Activated CD4-positive, alpha-beta T cell treated with anti-CD3 and anti-CD28 coated beads, Interleukin-10, Interleukin-2, amounts not matched to agents 100 ng/mL and 50 ng/mL, durations not matched to agents 16 hours and 8 hours (primary cell): ENCODE data around the gene KIF6.
"Not testable (repeated sequence)": the region's sequence is repeated elsewhere in the genome, so short reads cannot be mapped to it uniquely, and the experiment has no call there.

Experiments used
- DNase-seq: peaks from one replicate; pipeline ENCODE4 v3.0.0-alpha.2; 2020

KIF6 gene

GRCh38 chr6:39724787-39725631 lies at the start of gene KIF6:
Gene KIF6 (minus strand): TSS chr6:39725408. CDS start chr6:39725310, 98 bp downstream.
- DNase-seq = peak; percentile 90

DNA sequence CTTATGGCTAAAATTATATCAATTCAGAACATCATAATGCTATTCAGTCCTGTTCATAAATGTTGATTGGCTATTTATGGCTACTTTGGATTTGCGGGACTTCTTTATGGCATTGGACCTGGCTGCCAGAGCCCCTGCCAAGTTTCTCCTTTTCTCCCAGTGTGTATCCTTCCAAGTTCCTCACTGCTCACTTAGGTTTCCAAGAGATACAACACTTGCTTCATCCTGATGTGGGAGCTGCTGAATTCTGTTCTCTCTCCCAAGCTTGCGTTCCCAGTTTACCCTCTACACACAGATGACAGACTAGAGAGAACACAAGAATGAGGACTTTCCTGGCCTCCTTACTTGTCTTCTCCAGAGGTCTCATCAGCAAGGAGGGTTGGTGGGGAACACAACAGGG lies 48.6 kb upstream of the KIF6 start:
- no peak for DNase-seq

DNA sequence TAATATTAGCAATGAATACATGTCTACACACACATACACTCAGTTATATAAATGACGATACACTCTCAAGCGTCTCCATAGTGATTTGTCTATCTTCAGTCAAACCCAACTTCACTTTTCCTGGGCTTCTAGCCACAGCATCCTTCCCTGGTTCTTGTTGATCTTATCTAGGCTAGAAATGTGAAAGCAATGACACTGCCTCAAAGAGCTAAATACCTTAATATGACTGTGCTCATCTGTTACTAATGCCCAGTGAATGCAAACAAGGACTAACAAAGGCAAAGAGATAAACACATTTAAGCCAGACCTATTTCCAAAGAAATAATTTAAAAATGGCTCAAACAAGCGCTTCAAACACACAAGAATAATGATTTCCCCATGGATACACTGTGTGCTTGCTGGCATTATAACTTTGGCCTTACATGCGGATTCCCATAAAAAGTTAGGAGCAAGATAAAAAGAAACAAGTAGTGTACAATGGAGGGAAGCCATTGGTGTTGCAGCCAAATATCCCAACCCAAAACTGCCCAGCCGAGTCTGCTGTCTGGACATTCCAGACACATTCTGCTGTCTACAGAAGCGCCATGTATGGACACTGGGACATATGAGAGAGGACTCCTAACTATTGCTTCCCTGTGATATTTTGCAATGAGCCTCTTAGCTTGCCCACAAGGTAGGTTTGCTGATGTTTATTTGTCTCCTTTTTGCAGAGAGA lies 47.5 kb upstream of the KIF6 start:
- no peak for DNase-seq

DNA sequence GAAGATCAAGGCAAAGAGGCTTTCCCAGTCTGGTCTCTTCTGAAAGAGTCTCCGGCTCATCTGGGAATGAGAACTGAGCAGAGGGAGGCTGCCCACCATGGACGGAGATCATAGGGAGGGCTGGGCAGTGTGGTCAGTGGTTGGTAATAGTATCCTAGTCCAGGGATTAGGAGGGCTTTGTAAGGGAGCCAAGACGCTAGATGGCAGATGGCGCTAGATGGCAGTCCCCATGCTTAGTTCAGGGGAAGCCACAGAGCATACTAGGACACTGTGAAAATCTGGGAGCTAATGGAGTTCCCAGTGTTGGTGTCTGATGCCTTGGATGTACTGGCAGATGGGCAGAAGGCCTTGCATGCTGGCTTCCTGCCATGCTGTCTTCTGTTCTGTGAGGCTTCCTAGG lies 45.2 kb upstream of the KIF6 start:
- DNase-seq = no peak

GRCh38 chr6:39769012-39769411 lies 43.8 kb upstream of the KIF6 start:
- DNase-seq = no peak

- DNase-seq = no peak
These were observed 40.4 kb upstream of the KIF6 start for GRCh38 chr6:39765508-39766065.

DNA sequence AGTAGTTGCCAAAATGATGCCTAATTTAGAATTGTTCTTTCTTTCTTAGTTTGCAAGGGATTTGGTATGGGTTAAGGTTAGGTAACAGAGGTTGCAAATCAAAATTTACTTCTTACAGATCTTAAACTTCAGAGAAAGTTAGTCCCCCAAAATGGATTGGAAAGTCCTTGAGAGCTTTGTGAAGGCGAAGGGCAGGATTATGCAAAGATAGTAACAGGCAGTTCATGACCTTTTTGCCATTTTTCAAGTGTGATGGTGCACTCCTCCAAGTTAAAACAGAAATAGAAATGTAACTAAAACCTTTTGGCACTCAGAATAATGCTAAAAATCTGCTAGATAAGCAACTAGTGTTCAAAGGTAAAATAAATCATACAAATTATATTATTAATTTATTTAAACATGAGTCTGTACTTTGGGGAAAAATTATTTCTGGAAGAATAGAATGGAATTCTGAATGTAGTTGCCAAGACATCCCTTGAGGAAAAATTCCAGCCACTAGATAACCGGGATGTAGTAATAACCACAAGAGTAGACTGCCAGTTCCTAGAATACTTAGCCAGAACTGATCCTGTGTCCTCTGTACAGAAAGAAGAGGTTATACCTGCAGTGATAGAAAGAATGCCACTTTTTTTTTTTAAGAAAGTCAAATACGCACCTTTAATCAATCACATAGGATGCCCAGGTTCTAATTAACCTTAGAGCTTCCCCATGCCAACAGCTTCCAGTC lies 35.2 kb upstream of the KIF6 start:
- DNase-seq = no peak

DNA sequence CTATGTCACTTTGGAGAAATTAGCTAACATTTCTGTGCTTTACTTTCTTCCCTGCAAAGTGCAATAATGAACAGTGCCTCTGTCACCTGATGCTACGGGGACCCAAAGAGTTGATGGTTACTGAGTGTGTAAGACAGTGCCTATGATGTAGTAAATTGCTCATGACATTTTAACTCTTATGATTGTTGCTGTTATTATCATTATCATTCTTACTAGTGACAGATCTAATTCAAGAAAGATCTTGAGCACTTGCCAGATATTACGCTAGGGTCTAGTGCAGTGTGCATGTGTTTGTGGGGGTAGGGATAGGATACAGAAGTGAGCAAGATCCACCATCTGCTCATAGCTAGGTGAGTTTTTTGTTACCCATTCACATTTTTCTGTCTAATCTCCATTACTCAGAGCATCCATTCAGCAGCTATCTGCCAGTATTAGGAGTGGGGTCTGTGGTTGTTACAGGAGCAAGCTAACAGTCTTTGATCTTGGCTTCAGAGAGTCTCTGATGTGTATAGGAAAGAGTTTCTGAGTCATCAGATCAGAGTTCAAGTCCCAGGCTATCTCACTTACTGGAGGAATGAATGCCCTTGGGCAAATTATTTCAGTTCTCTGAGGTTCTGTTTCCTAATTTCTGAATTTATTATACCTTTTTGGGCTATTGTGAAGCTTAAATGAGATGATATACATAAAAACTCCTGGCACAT lies 33.8 kb upstream of the KIF6 start:
- no peak for DNase-seq

DNA sequence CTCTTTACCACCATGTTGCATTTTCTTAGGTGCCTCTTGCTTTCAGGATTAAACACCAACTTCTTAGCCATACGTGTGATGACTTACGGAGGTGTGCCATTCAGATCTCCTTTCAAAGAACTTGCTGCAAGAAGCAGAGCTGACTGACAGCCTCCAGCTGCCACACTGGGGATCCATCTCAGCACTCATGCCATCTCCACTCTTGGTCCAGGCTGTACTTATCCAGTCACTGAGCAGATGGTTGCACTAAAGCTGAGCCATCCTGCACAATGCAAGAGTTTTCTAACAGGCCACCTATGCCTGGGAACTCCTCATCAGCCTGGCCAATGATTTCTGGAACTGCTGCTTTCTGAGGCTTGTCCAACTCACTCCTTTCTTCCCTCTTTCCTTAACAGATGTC lies 31.4 kb upstream of the KIF6 start:
- no peak for DNase-seq

GRCh38 chr6:39755231-39755630 lies 30.0 kb upstream of the KIF6 start:
- DNase-seq = no peak

GRCh38 chr6:39754514-39755115 lies 29.4 kb upstream of the KIF6 start:
- DNase-seq = no peak

GRCh38 chr6:39753725-39754045 lies 28.5 kb upstream of the KIF6 start:
- no peak for DNase-seq

GRCh38 chr6:39752835-39753724 lies 27.9 kb upstream of the KIF6 start:
- DNase-seq = no peak

DNA sequence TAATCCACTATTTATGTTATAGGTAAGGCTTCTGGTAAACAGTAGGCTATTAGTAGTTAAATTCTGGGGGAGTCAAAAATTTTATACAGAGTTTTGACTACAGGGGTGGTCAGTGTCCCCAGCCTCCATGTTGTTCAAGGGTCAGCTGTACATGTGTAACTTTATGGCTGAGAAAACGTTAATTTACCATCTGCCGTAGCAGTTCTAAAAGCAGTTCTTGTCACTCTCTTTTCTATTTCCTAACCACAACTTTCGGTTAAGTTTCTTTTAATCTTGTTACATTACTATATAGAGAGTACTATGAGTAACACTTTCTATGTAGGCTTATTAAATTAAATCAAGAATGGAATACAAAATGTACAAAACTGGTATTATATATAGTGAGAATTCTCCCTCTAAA lies 21.6 kb upstream of the KIF6 start:
- DNase-seq = no peak

DNA sequence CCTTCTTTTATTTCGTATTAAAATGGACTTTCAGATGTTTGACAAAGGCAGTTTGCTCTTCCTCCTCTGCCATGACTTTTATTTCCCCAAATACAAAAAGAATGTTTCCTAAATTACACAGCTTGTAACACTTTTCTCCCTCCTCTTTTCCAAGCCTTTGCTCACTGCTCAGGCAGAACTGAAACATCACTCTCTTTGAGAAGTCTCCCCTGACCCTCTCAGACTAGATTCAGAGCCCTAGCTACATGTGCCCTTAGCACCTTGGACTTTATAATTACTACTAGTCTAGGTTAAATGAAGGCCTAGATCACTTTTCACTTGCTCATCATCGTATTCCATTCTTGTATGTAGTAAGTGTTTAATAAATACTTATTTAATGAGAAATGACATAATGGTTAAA lies 8.5 kb upstream of the KIF6 start:
- no peak for DNase-seq

DNA sequence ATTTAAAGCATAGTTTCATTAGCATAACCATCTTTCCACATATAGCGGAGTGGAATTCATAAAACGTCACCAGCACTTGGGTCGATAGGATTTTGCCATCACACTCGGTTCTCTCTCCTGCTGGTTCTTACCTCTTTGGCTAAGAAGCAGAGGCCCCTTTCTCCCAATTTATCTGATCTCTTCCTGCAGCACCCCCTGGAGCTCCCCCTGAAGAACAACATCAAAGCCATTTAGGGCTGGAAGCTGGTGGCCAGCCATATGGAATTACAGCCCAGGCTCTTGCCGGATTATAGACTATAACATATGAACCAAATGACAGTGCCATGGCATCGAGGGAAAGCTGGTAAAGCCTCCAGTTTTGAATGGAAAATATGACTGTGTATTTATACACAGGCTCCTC lies 6.4 kb upstream of the KIF6 start:
- no peak for DNase-seq

GRCh38 chr6:39729945-39730344 lies 4.7 kb upstream of the KIF6 start:
- no peak for DNase-seq

DNA sequence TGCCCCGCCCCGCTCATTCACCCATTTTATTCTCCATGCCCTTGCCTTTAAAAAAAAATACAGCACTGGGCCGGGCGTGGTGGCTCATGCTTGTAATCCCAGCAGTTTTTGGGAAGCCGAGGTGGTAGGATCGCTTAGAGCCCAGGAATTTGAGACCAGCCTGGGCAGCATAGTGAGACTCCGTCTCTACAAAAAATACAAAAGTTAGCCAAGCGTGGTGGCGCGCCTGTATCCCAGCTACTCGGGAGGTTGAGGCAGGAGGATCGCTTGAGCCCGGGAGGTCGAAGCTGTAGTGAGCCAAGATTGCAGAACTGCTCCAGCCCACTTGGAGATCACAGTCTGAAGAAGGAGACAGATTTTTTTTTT lies 407 bp upstream of the KIF6 start:
- DNase-seq = no peak

GRCh38 chr6:39723350-39723749 lies 1.9 kb downstream of the KIF6 start:
- DNase-seq = not testable (repeated sequence)

DNA sequence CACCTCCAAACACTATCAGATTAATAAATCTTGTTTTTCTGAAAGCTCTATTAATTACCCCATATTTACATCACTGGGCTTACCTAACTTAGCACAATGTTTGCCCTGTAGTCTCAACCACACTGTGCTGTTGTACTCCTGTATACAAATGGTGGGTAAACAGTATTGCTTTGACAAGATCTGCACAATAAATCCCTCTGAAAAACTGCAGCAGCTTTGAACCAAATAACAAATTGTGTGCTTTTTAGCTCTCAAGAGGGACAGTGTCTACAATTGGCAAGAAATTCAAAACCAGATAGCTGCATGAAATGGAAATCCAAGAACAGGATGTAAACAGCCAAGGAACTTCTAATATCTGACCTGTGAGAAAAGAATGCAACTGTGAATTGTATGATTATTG lies 10.4 kb downstream of the KIF6 start:
- no peak for DNase-seq

DNA sequence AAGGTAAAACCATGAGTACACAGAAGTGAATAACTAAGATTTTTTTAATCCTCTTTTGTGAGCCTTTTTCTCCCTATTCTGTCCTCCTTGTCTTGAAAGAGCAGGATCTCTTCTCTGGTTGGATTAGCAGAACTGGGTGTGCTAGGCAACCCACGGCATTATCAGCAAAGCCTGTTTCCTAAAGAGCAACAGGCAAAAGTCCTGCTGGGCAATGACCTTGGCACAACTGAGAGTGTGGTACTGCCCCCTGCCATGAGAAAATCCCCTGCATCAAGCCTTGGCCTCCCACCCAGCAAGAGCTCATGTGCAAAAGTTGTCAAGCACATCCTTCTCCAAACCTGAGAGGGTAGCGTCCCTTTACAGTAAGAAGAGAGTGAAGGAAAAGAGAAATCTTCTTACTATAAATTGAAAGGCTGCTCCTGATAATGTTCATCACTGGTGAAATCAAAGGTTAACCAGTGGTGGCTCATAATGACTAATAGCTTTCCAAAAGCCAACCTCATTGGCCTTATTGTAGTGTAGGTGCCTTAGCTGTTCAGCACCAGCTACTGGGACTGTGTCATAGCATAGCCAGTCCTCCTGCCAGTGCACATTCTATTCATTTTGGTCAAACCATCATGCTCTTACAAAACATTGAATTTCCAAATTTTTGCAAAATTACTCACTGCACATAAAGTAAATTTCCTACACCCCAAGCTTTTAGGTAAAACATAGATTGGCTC lies 17.1 kb downstream of the KIF6 start:
- DNase-seq = no peak
